ENCODE data around the gene COMT. TPM values are rescaled to one million over a fixed set of nuclear protein-coding genes. Genes with fewer than 3 reads are reported as not detected.
A peak's percentile ranks its signal among the peaks of the same experiment; 100 is the strongest.

Gene COMT
- total RNA-seq, 1 donor from 2014 or later: 221 TPM

- H3K27me3 ChIP-seq (ENCODE audit: control insufficient read depth, insufficient read depth, low read length): no peaks in the 10 kb centered on the region
- no peak for DNase-seq (ENCODE audit: low read depth)
- no peak for FAIRE-seq
- TF ChIP-seq, protein P1, sequence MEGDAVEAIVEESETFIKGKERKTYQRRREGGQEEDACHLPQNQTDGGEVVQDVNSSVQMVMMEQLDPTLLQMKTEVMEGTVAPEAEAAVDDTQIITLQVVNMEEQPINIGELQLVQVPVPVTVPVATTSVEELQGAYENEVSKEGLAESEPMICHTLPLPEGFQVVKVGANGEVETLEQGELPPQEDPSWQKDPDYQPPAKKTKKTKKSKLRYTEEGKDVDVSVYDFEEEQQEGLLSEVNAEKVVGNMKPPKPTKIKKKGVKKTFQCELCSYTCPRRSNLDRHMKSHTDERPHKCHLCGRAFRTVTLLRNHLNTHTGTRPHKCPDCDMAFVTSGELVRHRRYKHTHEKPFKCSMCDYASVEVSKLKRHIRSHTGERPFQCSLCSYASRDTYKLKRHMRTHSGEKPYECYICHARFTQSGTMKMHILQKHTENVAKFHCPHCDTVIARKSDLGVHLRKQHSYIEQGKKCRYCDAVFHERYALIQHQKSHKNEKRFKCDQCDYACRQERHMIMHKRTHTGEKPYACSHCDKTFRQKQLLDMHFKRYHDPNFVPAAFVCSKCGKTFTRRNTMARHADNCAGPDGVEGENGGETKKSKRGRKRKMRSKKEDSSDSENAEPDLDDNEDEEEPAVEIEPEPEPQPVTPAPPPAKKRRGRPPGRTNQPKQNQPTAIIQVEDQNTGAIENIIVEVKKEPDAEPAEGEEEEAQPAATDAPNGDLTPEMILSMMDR (IDR thresholded peaks at IDR 0.05; ENCODE audit: insufficient read depth, low read length, severe bottlenecking): no peak
- peaks cover 3% of the 10 kb centered on the region for H3K36me3 ChIP-seq (ENCODE audit: control insufficient read depth, insufficient read depth, low read length)
- H3K4me3 ChIP-seq (ENCODE audit: low read depth, low read length): no peak overlapping the region
Observed at GRCh38 chr22:19957445-19957844, 15.9 kb downstream of the COMT start.

DNA sequence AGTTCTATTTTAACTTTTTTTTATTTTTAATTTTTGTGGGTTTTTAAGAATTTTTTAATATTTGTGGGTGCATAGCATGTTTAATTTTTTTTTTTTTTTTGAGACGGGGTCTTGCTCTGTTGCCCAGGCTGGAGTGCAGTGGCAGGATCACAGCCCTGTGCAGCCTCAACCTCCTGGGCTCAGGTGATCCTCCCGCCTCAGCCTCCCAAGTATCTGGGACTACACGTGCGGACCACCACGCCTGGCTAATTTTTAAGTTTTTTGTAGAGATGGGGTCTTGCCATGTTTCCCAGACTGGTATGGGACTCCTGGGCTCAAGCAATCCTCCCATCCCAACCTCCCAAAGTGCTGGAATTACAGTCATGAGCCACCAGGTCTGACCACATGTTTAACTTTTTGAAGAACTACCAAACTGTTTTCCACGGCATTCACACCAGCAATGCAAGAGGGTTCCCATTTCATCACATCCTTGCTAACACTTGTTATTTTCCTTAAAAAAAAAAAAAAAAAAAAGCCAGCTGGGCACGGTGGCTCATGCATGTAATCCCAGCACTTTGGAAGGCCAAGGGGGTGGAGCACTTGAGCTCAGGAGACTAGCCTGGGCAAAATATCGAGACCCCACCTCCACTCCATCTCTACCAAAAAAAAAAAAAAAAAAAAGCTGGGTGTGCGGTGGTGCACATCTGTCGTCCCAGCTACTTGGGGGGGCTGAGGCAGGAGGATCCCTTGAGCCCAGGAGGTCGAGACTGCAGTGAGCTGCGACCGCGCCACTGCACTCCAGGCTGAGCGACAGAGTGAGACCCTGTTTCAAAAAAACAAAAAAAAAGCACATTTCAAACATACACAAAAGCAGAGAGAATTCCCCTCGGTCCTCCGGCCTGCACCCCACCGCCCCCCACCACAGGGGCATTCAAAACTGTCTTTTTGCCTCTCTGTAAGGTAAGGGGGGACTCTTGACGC, 16.8 kb downstream of the COMT start:
- FAIRE-seq: no peak
- DNase-seq (ENCODE audit: low read depth): no peak
- H3K4me3 ChIP-seq (ENCODE audit: low read depth, low read length): peak overlapping the region; percentile 31
- TF ChIP-seq, protein P1 (IDR thresholded peaks at IDR 0.05; ENCODE audit: insufficient read depth, low read length, severe bottlenecking): no peak
- no peaks in the 10 kb centered on the region for H3K27me3 ChIP-seq (ENCODE audit: control insufficient read depth, insufficient read depth, low read length)
- peaks cover 3% of the 10 kb centered on the region for H3K36me3 ChIP-seq (ENCODE audit: control insufficient read depth, insufficient read depth, low read length)

DNA sequence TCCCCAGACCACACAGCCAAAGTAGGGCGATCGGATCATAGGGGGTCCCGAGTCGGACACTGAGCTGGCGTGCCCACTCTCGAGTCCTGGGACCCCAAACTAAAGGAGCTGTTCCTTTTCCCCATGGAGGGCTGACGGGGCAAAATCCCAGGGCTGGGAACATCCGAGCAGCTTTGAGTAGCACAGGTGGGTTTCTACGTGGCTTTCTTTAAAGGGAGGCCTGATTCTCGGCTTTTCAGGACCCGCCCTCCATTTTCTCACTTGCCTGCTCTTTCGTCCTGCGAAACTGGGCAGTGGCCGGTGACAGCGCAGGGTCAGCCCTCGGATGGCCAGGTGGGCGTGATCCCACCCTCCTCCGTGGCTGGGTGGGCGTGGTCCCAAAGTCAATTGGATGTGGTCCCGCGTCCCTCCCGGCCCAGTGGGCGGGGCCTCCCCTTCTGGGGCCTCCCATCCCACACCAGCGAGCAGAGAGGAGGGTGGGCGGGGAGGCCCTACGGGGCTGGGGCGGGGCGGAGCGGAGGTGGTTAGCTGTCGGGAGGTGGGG, 17.5 kb downstream of the COMT start:
- TF ChIP-seq, protein P1 (IDR thresholded peaks at IDR 0.05; ENCODE audit: insufficient read depth, low read length, severe bottlenecking): no peak
- Histone ChIP-seq H3K36me3 (ENCODE audit: control insufficient read depth, insufficient read depth, low read length) (peaks cover 8% of the 10 kb centered on the region), H3K27me3 (ENCODE audit: control insufficient read depth, insufficient read depth, low read length) (no peaks in the 10 kb centered on the region), H3K4me3 (ENCODE audit: low read depth, low read length) (peak overlapping the region; percentile 31)
- peak; percentile 61 for DNase-seq (ENCODE audit: low read depth)
- no peak for FAIRE-seq

- DNase-seq (ENCODE audit: low read depth): no peak
- Histone ChIP-seq H3K36me3 (ENCODE audit: control insufficient read depth, insufficient read depth, low read length) (peaks cover 15% of the 10 kb centered on the region), H3K27me3 (ENCODE audit: control insufficient read depth, insufficient read depth, low read length) (no peaks in the 10 kb centered on the region), H3K4me3 (ENCODE audit: low read depth, low read length) (peak overlapping the region; percentile 31)
- FAIRE-seq: no peak
- TF ChIP-seq, protein P1 (IDR thresholded peaks at IDR 0.05; ENCODE audit: insufficient read depth, low read length, severe bottlenecking): no peak
Observed at GRCh38 chr22:19959587-19960490, 18.3 kb downstream of the COMT start.

- no peak for DNase-seq (ENCODE audit: low read depth)
- Histone ChIP-seq H3K4me3 (ENCODE audit: low read depth, low read length) (no peak overlapping the region), H3K27me3 (ENCODE audit: control insufficient read depth, insufficient read depth, low read length) (no peaks in the 10 kb centered on the region), H3K36me3 (ENCODE audit: control insufficient read depth, insufficient read depth, low read length) (peaks cover 17% of the 10 kb centered on the region)
- no peak for FAIRE-seq
- TF ChIP-seq, protein P1 (IDR thresholded peaks at IDR 0.05; ENCODE audit: insufficient read depth, low read length, severe bottlenecking): no peak
Observed at GRCh38 chr22:19960491-19961200, 19.1 kb downstream of the COMT start.
